Liver (tissue), 9 donors: ENCODE data around the gene CFTR. TPM values are rescaled to one million over a fixed set of nuclear protein-coding genes. Genes with fewer than 3 reads are reported as not detected.

Experiments
- DNase-seq: peaks from one replicate; pipeline ENCODE4 v3.0.0-alpha.2; 2017; ENCODE audit warnings: low spot score
- H3K27ac ChIP-seq, 2 donors: one replicate each; pipeline ENCODE4 v1.7.0; 2013; ENCODE audit warnings: inconsistent platforms in 2 of 2, low read length in 2 of 2, control low read depth in 1 of 2, low read depth in 1 of 2, mild to moderate bottlenecking in 1 of 2
- H3K27me3 ChIP-seq, 4 donors: one replicate each; pipeline versions ENCODE4 v1.6.1 to v1.7.0; 2013; ENCODE audit warnings: low read length in 3 of 4, inconsistent platforms in 1 of 4, mild to moderate bottlenecking in 1 of 4, moderate library complexity in 1 of 4; ENCODE audit not compliant: control insufficient read depth in 4 of 4, insufficient read depth in 4 of 4
- H3K36me3 ChIP-seq, 4 donors: one replicate each; pipeline versions ENCODE4 v1.6.1 to v1.7.0; 2013; ENCODE audit warnings: low read length in 3 of 4, mild to moderate bottlenecking in 3 of 4, low read depth in 1 of 4, moderate library complexity in 1 of 4; ENCODE audit not compliant: control insufficient read depth in 4 of 4, insufficient read depth in 3 of 4
- H3K4me1 ChIP-seq, 4 donors: one replicate each; pipeline versions ENCODE4 v1.6.1 to v1.7.0; 2013; ENCODE audit warnings: low read length in 3 of 4, mild to moderate bottlenecking in 3 of 4, moderate library complexity in 1 of 4; ENCODE audit not compliant: control insufficient read depth in 4 of 4, insufficient read depth in 4 of 4
- H3K4me3 ChIP-seq, 3 donors: one replicate each; pipeline versions ENCODE4 v1.6.1 to v1.7.0; 2013; ENCODE audit warnings: low read length in 3 of 3, control low read depth in 1 of 3, low read depth in 1 of 3, mild to moderate bottlenecking in 1 of 3
- H3K9ac ChIP-seq, 2 donors: one replicate each; pipeline ENCODE4 v1.7.0; 2013; ENCODE audit warnings: low read length in 2 of 2, mild to moderate bottlenecking in 2 of 2, moderate library complexity in 2 of 2, control low read depth in 1 of 2, low read depth in 1 of 2
- H3K9me3 ChIP-seq, 4 donors: one replicate each; pipeline versions ENCODE4 v1.6.1 to v1.7.0; 2013; ENCODE audit warnings: low read length in 3 of 4; ENCODE audit not compliant: control insufficient read depth in 4 of 4
- CTCF ChIP-seq: fragments of 150-350 bp; IDR thresholded peaks from 2 replicates; pipeline ENCODE4 v1.5.1; 2017; ENCODE audit warnings: improper control_type of control experiment, low read depth, low read length; ENCODE audit not compliant: missing input control
- EGR1 ChIP-seq, 2 donors: IDR thresholded peaks; 2 replicates each; pipeline ENCODE4 v1.6.1; 2016 to 2018; ENCODE audit warnings: antibody characterized with exemption in 2 of 2, low read depth in 2 of 2
- FOXA1 ChIP-seq: IDR thresholded peaks from 2 replicates; pipeline ENCODE4 v1.6.1; 2016; ENCODE audit warnings: antibody characterized with exemption
- FOXA2 ChIP-seq: IDR thresholded peaks from 2 replicates; pipeline ENCODE4 v1.6.1; 2016; ENCODE audit warnings: antibody characterized with exemption
- GABPA ChIP-seq, 2 donors: IDR thresholded peaks in 1 of 2; conservative IDR thresholded peaks in 1 of 2; 2 replicates each; pipeline ENCODE4 v1.6.1; 2016; ENCODE audit warnings: antibody characterized with exemption in 2 of 2, mild to moderate bottlenecking in 1 of 2, moderate library complexity in 1 of 2
- HNF4A ChIP-seq, 2 donors: conservative IDR thresholded peaks; 2 replicates each; pipeline ENCODE4 v1.6.1; 2016; ENCODE audit warnings: antibody characterized with exemption in 2 of 2, mild to moderate bottlenecking in 2 of 2
- HNF4G ChIP-seq: IDR thresholded peaks from 2 replicates; pipeline ENCODE4 v1.6.1; 2016; ENCODE audit warnings: antibody characterized with exemption
- JUND ChIP-seq, 2 donors: IDR thresholded peaks; 2 replicates each; pipeline ENCODE4 v1.6.1; 2016; ENCODE audit warnings: antibody characterized with exemption in 2 of 2
- RAD21 ChIP-seq, 2 donors: IDR thresholded peaks; 2 replicates each; pipeline ENCODE4 v1.6.1; 2016; ENCODE audit warnings: antibody characterized with exemption in 2 of 2, mild to moderate bottlenecking in 2 of 2
- RXRA ChIP-seq, 2 donors: IDR thresholded peaks; 2 replicates each; pipeline ENCODE4 v1.6.1; 2017 to 2018; ENCODE audit warnings: antibody characterized with exemption in 2 of 2, mild to moderate bottlenecking in 1 of 2
- SP1 ChIP-seq: IDR thresholded peaks from 2 replicates; pipeline ENCODE4 v1.6.1; 2018; ENCODE audit warnings: antibody characterized with exemption, mild to moderate bottlenecking
- TAF1 ChIP-seq: conservative IDR thresholded peaks from 2 replicates; pipeline ENCODE4 v1.6.1; 2016; ENCODE audit warnings: antibody characterized with exemption, mild to moderate bottlenecking
- YY1 ChIP-seq: IDR thresholded peaks from 2 replicates; pipeline ENCODE4 v1.6.1; 2016; ENCODE audit warnings: antibody characterized with exemption, mild to moderate bottlenecking
- ZBTB33 ChIP-seq: IDR thresholded peaks from 2 replicates; pipeline ENCODE4 v1.6.1; 2016; ENCODE audit warnings: antibody characterized with exemption
- WGBS: extraction: QIAGEN DNeasy Blood & Tissue Kit; methylation state at CpG from one replicate; pipeline ENCODE4 v1.1.7; 2013; 5-methylcytosine and 5-hydroxymethylcytosine counted together
- polyA plus RNA-seq, 2 donors: library from polyadenylated mRNA; stranded (reverse) in 1 of 2; unstranded in 1 of 2; fragments of 200-250 nt in 1 of 2; fragments of >200 nt in 1 of 2; fragmentation: Nextera tagmentation in 1 of 2; extraction: Ambion mirVana in 1 of 2; gene quantifications; one replicate each; pipeline versions ENCODE4 v1.2.1 to v1.2.3, GENCODE V29; 2013 to 2015
- total RNA-seq, 2 donors: library from RNA; depleted of rRNA; stranded (reverse); fragments of >200 nt; gene quantifications; one replicate each; pipeline ENCODE4 v1.2.3, GENCODE V29; 2014
- TF ChIP-seq, protein P1 (sequence below): IDR thresholded peaks from 2 replicates; pipeline ENCODE4 v1.6.1; 2016; ENCODE audit warnings: antibody characterized with exemption
- TF ChIP-seq, protein P2 (sequence below): IDR thresholded peaks from 2 replicates; pipeline ENCODE4 v1.6.1; 2016; ENCODE audit warnings: antibody characterized with exemption
- TF ChIP-seq, protein P3 (sequence below): IDR thresholded peaks from 2 replicates; pipeline ENCODE4 v1.6.1; 2016; ENCODE audit warnings: antibody characterized with exemption, mild to moderate bottlenecking
- donor health status: healthy.
- donor health status: healthy.
- donor health status: healthy.
- donor health status: healthy.
- donor health status: healthy.

Gene CFTR
- total and polyA plus RNA-seq, 4 donors, result 0.75 to 10.5 (median 1.3) TPM

DNA sequence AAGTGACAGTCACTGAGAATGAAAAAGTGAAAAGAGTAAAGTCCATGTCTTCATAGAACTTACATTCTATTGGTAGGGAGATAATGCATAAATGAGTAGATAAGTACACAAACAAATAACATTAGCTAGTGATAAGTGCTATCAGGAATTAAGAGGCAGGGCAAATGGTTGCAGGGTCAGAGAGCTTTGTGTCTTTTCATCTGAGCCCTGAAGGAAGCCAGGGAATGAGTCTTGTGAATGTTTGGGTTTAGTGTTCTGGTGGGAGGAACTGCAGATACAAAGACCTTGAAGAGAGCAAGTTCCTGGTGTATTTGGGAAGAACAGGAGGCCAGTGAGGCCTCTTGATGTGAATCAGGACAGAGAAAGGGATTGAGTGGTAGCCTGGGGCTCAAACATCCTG, 209.6 kb downstream of the CFTR start:
- no peak for TF ChIP-seq TAF1
- TF ChIP-seq RAD21 (IDR thresholded peaks at IDR 0.05), result no peak
- no peak for TF ChIP-seq JUND (IDR thresholded peaks at IDR 0.05)
- TF ChIP-seq FOXA2, result no peak
- no peak for TF ChIP-seq CTCF
- no peak for TF ChIP-seq RXRA (IDR thresholded peaks at IDR 0.05)
- TF ChIP-seq GABPA (IDR thresholded peaks at IDR 0.05 in 1 of 2, conservative IDR thresholded peaks at IDR 0.05 in 1 of 2), result no peak
- TF ChIP-seq, protein P1, sequence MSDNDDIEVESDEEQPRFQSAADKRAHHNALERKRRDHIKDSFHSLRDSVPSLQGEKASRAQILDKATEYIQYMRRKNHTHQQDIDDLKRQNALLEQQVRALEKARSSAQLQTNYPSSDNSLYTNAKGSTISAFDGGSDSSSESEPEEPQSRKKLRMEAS, result no peak
- TF ChIP-seq SP1, result no peak
- TF ChIP-seq, protein P2, sequence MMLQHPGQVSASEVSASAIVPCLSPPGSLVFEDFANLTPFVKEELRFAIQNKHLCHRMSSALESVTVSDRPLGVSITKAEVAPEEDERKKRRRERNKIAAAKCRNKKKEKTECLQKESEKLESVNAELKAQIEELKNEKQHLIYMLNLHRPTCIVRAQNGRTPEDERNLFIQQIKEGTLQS, result no peak
- TF ChIP-seq EGR1 (IDR thresholded peaks at IDR 0.05; ENCODE audit: low read depth in 2 of 2), result no peak
- TF ChIP-seq, protein P3, sequence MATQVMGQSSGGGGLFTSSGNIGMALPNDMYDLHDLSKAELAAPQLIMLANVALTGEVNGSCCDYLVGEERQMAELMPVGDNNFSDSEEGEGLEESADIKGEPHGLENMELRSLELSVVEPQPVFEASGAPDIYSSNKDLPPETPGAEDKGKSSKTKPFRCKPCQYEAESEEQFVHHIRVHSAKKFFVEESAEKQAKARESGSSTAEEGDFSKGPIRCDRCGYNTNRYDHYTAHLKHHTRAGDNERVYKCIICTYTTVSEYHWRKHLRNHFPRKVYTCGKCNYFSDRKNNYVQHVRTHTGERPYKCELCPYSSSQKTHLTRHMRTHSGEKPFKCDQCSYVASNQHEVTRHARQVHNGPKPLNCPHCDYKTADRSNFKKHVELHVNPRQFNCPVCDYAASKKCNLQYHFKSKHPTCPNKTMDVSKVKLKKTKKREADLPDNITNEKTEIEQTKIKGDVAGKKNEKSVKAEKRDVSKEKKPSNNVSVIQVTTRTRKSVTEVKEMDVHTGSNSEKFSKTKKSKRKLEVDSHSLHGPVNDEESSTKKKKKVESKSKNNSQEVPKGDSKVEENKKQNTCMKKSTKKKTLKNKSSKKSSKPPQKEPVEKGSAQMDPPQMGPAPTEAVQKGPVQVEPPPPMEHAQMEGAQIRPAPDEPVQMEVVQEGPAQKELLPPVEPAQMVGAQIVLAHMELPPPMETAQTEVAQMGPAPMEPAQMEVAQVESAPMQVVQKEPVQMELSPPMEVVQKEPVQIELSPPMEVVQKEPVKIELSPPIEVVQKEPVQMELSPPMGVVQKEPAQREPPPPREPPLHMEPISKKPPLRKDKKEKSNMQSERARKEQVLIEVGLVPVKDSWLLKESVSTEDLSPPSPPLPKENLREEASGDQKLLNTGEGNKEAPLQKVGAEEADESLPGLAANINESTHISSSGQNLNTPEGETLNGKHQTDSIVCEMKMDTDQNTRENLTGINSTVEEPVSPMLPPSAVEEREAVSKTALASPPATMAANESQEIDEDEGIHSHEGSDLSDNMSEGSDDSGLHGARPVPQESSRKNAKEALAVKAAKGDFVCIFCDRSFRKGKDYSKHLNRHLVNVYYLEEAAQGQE, result no peak
- TF ChIP-seq HNF4A (conservative IDR thresholded peaks at IDR 0.05), result no peak
- no peak for TF ChIP-seq HNF4G
- no peaks in the 10 kb centered on the region for H3K36me3 ChIP-seq
- no peak for DNase-seq
- no peaks in the 10 kb centered on the region for H3K27me3 ChIP-seq
- no peaks in the 10 kb centered on the region for H3K4me1 ChIP-seq
- H3K4me3 ChIP-seq, result no peak overlapping the region
- no peak overlapping the region for H3K9ac ChIP-seq
- no peak overlapping the region for H3K27ac ChIP-seq
- no peaks in the 10 kb centered on the region for H3K9me3 ChIP-seq

GRCh38 chr7:117690147-117690546, 210.3 kb downstream of the CFTR start:
- Histone ChIP-seq H3K4me1 (no peaks in the 10 kb centered on the region), H3K27ac (no peak overlapping the region), H3K9me3 (no peaks in the 10 kb centered on the region), H3K27me3 (no peaks in the 10 kb centered on the region), H3K36me3 (no peaks in the 10 kb centered on the region), H3K9ac (no peak overlapping the region), H3K4me3 (no peak overlapping the region)
- no peak for DNase-seq
- 92% methylated on average over 3 of the region's 3 CpGs for WGBS
- TF ChIP-seq RAD21 (IDR thresholded peaks at IDR 0.05) (no peak), HNF4A (conservative IDR thresholded peaks at IDR 0.05) (no peak), JUND (IDR thresholded peaks at IDR 0.05) (no peak), ZBTB33 (no peak), RXRA (IDR thresholded peaks at IDR 0.05) (no peak), EGR1 (IDR thresholded peaks at IDR 0.05; ENCODE audit: low read depth in 2 of 2) (no peak), FOXA1 (no peak), CTCF (no peak), GABPA (IDR thresholded peaks at IDR 0.05 in 1 of 2, conservative IDR thresholded peaks at IDR 0.05 in 1 of 2) (no peak), TAF1 (no peak), YY1 (no peak)
- TF ChIP-seq, protein P3, result no peak
- TF ChIP-seq, protein P2, result no peak
- TF ChIP-seq, protein P1, result no peak
